Neural crest cell (in vitro differentiated cells): ENCODE measurements around the gene MYOD1. TPM values are rescaled to one million over a fixed set of nuclear protein-coding genes. Genes with fewer than 3 reads are reported as not detected.

Source experiments
- DNase-seq: peaks from one replicate; pipeline ENCODE4 v3.0.0; 2021; ENCODE audit warnings: low read depth, mixed read lengths, low spot score
- H3K27ac Mint-ChIP-seq: one replicate; pipeline ENCODE4 v1.8.0; 2021; ENCODE audit warnings: mild to moderate bottlenecking, mixed read lengths; ENCODE audit not compliant: unreplicated experiment
- H3K27me3 Mint-ChIP-seq: 2 replicates; pipeline ENCODE4 v1.8.0; 2021; ENCODE audit warnings: low read depth, mild to moderate bottlenecking, mixed read lengths
- H3K36me3 Mint-ChIP-seq: 2 replicates; pipeline ENCODE4 v1.8.0; 2021; ENCODE audit warnings: low read depth, mild to moderate bottlenecking, mixed read lengths
- H3K4me1 Mint-ChIP-seq: 2 replicates; pipeline ENCODE4 v1.8.0; 2021; ENCODE audit warnings: mixed read lengths
- H3K4me3 Mint-ChIP-seq: one replicate; pipeline ENCODE4 v1.8.0; 2021; ENCODE audit warnings: mild to moderate bottlenecking, mixed read lengths
- H3K9me3 Mint-ChIP-seq: 2 replicates; pipeline ENCODE4 v1.8.0; 2021; ENCODE audit warnings: mixed read lengths
- total RNA-seq: library from RNA; stranded (reverse); gene quantifications from 2 replicates; pipeline ENCODE4 v1.2.1, GENCODE V29; 2021
- TF ChIP-seq, protein P1 (sequence below): fragments of 200-600 bp; sonication (generic); conservative IDR thresholded peaks from 2 replicates; pipeline ENCODE4 v1.5.0; 2021; ENCODE audit warnings: antibody characterized with exemption, mild to moderate bottlenecking

MYOD1 gene
- total RNA-seq, 1 donor from 2014 or later = not detected

DNA sequence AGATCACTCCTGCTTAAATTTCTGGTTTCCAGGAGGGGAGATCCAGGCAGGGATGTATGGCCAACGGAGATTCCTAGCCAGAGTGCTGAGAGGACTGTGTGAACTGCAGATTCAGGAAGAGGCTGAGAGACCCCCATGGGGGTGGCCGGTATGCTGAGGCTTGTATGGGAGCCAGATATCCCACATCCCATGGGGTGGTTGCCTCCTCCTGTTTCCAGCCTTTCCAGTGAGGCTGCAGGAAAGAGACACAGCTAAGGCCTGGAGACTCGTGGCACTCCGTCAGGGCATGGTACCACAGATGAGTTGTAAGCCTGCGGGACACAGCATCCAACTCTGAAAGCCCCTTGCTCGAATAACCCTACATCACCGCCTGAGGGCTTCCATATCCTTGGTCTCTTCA is 1.4 kb upstream of the MYOD1 start:
- Mint-ChIP-seq H3K4me3 (no peak overlapping the region), H3K36me3 (no peaks in the 10 kb centered on the region), H3K27me3 (peaks cover 38% of the 10 kb centered on the region), H3K9me3 (no peaks in the 10 kb centered on the region), H3K27ac (no peak overlapping the region), H3K4me1 (no peaks in the 10 kb centered on the region)
- TF ChIP-seq, protein P1, sequence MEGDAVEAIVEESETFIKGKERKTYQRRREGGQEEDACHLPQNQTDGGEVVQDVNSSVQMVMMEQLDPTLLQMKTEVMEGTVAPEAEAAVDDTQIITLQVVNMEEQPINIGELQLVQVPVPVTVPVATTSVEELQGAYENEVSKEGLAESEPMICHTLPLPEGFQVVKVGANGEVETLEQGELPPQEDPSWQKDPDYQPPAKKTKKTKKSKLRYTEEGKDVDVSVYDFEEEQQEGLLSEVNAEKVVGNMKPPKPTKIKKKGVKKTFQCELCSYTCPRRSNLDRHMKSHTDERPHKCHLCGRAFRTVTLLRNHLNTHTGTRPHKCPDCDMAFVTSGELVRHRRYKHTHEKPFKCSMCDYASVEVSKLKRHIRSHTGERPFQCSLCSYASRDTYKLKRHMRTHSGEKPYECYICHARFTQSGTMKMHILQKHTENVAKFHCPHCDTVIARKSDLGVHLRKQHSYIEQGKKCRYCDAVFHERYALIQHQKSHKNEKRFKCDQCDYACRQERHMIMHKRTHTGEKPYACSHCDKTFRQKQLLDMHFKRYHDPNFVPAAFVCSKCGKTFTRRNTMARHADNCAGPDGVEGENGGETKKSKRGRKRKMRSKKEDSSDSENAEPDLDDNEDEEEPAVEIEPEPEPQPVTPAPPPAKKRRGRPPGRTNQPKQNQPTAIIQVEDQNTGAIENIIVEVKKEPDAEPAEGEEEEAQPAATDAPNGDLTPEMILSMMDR = no peak
- DNase-seq = no peak

DNA sequence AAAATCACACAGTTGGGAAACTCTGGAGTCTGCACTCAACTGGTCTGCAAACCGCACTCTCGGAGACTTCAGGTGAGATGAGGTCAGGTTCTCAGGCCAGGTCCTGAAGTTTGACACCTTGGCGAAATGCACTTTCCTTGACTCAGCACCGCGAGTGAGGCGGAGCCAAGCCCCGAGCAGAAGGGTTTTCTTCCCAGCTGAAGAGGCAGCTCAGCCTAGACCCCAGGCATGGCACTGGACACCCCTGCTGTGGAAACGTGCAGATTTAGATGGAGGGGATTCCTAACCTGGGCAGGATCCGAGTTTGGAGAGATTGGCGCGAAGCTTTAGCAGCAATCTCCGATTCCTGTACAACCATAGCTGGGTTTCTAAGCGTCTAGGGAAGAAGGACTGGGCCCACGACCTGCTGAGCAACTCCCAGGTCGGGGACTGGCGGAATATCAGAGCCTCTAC is 835 bp upstream of the MYOD1 start:
- peaks cover 43% of the 10 kb centered on the region for H3K27me3 Mint-ChIP-seq
- DNase-seq = no peak
- no peak overlapping the region for H3K4me3 Mint-ChIP-seq
- H3K27ac Mint-ChIP-seq = no peak overlapping the region
- TF ChIP-seq, protein P1 = no peak
- no peaks in the 10 kb centered on the region for H3K4me1 Mint-ChIP-seq
- H3K9me3 Mint-ChIP-seq = no peaks in the 10 kb centered on the region
- H3K36me3 Mint-ChIP-seq = no peaks in the 10 kb centered on the region

DNA sequence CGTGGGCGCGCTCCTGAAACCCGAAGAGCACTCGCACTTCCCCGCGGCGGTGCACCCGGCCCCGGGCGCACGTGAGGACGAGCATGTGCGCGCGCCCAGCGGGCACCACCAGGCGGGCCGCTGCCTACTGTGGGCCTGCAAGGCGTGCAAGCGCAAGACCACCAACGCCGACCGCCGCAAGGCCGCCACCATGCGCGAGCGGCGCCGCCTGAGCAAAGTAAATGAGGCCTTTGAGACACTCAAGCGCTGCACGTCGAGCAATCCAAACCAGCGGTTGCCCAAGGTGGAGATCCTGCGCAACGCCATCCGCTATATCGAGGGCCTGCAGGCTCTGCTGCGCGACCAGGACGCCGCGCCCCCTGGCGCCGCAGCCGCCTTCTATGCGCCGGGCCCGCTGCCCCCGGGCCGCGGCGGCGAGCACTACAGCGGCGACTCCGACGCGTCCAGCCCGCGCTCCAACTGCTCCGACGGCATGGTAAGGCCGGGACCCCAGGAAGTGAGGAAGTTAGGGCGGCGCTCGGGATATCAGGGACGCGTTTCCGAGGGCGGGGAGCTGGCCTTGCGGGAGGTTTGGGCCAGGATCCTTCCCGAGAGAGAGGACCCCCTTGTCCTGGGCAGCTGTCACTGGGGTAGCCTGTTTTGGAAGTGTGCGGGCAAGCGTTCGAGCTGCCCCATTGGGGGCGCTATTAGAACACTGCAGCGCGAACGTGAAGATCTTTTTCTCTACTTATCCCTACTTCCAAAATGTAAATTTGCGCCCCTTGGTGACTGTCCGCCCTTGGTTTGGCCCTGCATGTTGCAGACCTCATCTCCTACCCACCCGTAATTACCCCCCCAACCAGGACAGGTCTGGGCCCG is 796 bp downstream of the MYOD1 start:
- Mint-ChIP-seq H3K27ac (no peak overlapping the region), H3K27me3 (peaks cover 59% of the 10 kb centered on the region), H3K36me3 (no peaks in the 10 kb centered on the region), H3K4me3 (no peak overlapping the region), H3K9me3 (no peaks in the 10 kb centered on the region), H3K4me1 (no peaks in the 10 kb centered on the region)
- peak; percentile 46 for DNase-seq
- TF ChIP-seq, protein P1 = peak; percentile 47

DNA sequence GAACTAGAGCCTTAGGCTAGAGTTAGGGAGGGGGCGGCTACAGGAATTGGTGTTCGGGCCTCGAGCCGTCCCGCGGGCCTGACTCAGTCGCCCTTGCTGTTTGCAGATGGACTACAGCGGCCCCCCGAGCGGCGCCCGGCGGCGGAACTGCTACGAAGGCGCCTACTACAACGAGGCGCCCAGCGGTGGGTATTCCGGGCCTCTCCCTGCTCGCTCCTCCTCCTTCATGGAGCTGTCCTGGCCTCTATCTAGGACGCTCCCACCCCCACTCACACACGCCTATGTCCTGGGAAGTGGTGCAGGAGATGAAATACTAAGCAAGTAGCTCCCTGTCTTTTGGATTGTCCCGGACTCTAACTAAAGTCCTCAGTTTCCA is 1.4 kb downstream of the MYOD1 start:
- Mint-ChIP-seq H3K27ac (no peak overlapping the region), H3K27me3 (peaks cover 65% of the 10 kb centered on the region), H3K9me3 (no peaks in the 10 kb centered on the region), H3K4me3 (no peak overlapping the region), H3K36me3 (no peaks in the 10 kb centered on the region), H3K4me1 (no peaks in the 10 kb centered on the region)
- TF ChIP-seq, protein P1 = no peak
- no peak for DNase-seq

DNA sequence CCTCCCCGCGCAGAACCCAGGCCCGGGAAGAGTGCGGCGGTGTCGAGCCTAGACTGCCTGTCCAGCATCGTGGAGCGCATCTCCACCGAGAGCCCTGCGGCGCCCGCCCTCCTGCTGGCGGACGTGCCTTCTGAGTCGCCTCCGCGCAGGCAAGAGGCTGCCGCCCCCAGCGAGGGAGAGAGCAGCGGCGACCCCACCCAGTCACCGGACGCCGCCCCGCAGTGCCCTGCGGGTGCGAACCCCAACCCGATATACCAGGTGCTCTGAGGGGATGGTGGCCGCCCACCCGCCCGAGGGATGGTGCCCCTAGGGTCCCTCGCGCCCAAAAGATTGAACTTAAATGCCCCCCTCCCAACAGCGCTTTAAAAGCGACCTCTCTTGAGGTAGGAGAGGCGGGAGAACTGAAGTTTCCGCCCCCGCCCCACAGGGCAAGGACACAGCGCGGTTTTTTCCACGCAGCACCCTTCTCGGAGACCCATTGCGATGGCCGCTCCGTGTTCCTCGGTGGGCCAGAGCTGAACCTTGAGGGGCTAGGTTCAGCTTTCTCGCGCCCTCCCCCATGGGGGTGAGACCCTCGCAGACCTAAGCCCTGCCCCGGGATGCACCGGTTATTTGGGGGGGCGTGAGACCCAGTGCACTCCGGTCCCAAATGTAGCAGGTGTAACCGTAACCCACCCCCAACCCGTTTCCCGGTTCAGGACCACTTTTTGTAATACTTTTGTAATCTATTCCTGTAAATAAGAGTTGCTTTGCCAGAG is 2.0 kb downstream of the MYOD1 start:
- DNase-seq = no peak
- TF ChIP-seq, protein P1 = no peak
- H3K27ac Mint-ChIP-seq = no peak overlapping the region
- peaks cover 70% of the 10 kb centered on the region for H3K27me3 Mint-ChIP-seq
- H3K36me3 Mint-ChIP-seq = no peaks in the 10 kb centered on the region
- H3K4me1 Mint-ChIP-seq = no peaks in the 10 kb centered on the region
- H3K9me3 Mint-ChIP-seq = no peaks in the 10 kb centered on the region
- H3K4me3 Mint-ChIP-seq = no peak overlapping the region
